Measurements from ENCODE around the gene SOSTDC1. TPM values are rescaled to one million over a fixed set of nuclear protein-coding genes. Genes with fewer than 3 reads are reported as not detected.
"Not testable (repeated sequence)": the region's sequence is repeated elsewhere in the genome, so short reads cannot be mapped to it uniquely, and the experiment has no call there.

SOSTDC1 gene
- total RNA-seq, 1 donor: not detected

- no peaks in the 10 kb centered on the region for H4K20me1 ChIP-seq (ENCODE audit: insufficient read depth, low read length)
- no peaks in the 10 kb centered on the region for H3K27me3 ChIP-seq (ENCODE audit: insufficient read depth, low read length)
- H3K4me2 ChIP-seq (ENCODE audit: insufficient read depth, low read length): no peak overlapping the region
- no peak overlapping the region for H2AFZ ChIP-seq (ENCODE audit: low read length)
- no peak for DNase-seq (ENCODE audit: insufficient read length, low spot score, missing footprints)
- no peak for TF ChIP-seq CTCF (IDR thresholded peaks at IDR 0.05; ENCODE audit: extremely low read depth, low read depth, low read length)
- no peaks in the 10 kb centered on the region for H3K9me3 ChIP-seq (ENCODE audit: low read depth, low read length)
- no peaks in the 10 kb centered on the region for H3K79me2 ChIP-seq (ENCODE audit: insufficient read depth, low read length)
- H3K36me3 ChIP-seq (ENCODE audit: insufficient read depth, low read length): no peaks in the 10 kb centered on the region
- H3K27ac ChIP-seq (ENCODE audit: low read depth, low read length): no peak overlapping the region
- H3K4me3 ChIP-seq (ENCODE audit: insufficient read depth, low read length): no peak overlapping the region
- H3K4me1 ChIP-seq (ENCODE audit: insufficient read depth, low read length): no peaks in the 10 kb centered on the region
These were observed 45.8 kb upstream of the SOSTDC1 start for GRCh38 chr7:16511314-16511713.

GRCh38 chr7:16509829-16510228, 44.3 kb upstream of the SOSTDC1 start:
- TF ChIP-seq CTCF (IDR thresholded peaks at IDR 0.05; ENCODE audit: extremely low read depth, low read depth, low read length): no peak
- Histone ChIP-seq H3K4me2 (ENCODE audit: insufficient read depth, low read length) (no peak overlapping the region), H3K79me2 (ENCODE audit: insufficient read depth, low read length) (no peaks in the 10 kb centered on the region), H3K27me3 (ENCODE audit: insufficient read depth, low read length) (no peaks in the 10 kb centered on the region), H3K9me3 (ENCODE audit: low read depth, low read length) (no peaks in the 10 kb centered on the region), H3K4me1 (ENCODE audit: insufficient read depth, low read length) (no peaks in the 10 kb centered on the region), H3K4me3 (ENCODE audit: insufficient read depth, low read length) (no peak overlapping the region), H2AFZ (ENCODE audit: low read length) (no peak overlapping the region), H4K20me1 (ENCODE audit: insufficient read depth, low read length) (no peaks in the 10 kb centered on the region), H3K36me3 (ENCODE audit: insufficient read depth, low read length) (no peaks in the 10 kb centered on the region), H3K27ac (ENCODE audit: low read depth, low read length) (no peak overlapping the region)
- DNase-seq (ENCODE audit: insufficient read length, low spot score, missing footprints): peak; percentile 30

- H3K27me3 ChIP-seq (ENCODE audit: insufficient read depth, low read length); H4K20me1 ChIP-seq (ENCODE audit: insufficient read depth, low read length); H3K4me2 ChIP-seq (ENCODE audit: insufficient read depth, low read length); DNase-seq (ENCODE audit: insufficient read length, low spot score, missing footprints); H3K79me2 ChIP-seq (ENCODE audit: insufficient read depth, low read length); H3K36me3 ChIP-seq (ENCODE audit: insufficient read depth, low read length); H3K9me3 ChIP-seq (ENCODE audit: low read depth, low read length); H3K4me3 ChIP-seq (ENCODE audit: insufficient read depth, low read length); H3K27ac ChIP-seq (ENCODE audit: low read depth, low read length); H2AFZ ChIP-seq (ENCODE audit: low read length); H3K4me1 ChIP-seq (ENCODE audit: insufficient read depth, low read length): not testable (repeated sequence)
These were observed 40.9 kb upstream of the SOSTDC1 start for GRCh38 chr7:16506422-16506821.

GRCh38 chr7:16504019-16504418, 38.5 kb upstream of the SOSTDC1 start:
- Histone ChIP-seq H3K79me2 (ENCODE audit: insufficient read depth, low read length) (no peaks in the 10 kb centered on the region), H3K4me2 (ENCODE audit: insufficient read depth, low read length) (no peak overlapping the region), H4K20me1 (ENCODE audit: insufficient read depth, low read length) (no peaks in the 10 kb centered on the region), H3K27ac (ENCODE audit: low read depth, low read length) (no peak overlapping the region), H3K36me3 (ENCODE audit: insufficient read depth, low read length) (no peaks in the 10 kb centered on the region), H3K4me1 (ENCODE audit: insufficient read depth, low read length) (no peaks in the 10 kb centered on the region), H3K9me3 (ENCODE audit: low read depth, low read length) (no peaks in the 10 kb centered on the region), H2AFZ (ENCODE audit: low read length) (no peak overlapping the region), H3K4me3 (ENCODE audit: insufficient read depth, low read length) (no peak overlapping the region), H3K27me3 (ENCODE audit: insufficient read depth, low read length) (no peaks in the 10 kb centered on the region)
- DNase-seq (ENCODE audit: insufficient read length, low spot score, missing footprints): peak; percentile 60
- TF ChIP-seq CTCF (IDR thresholded peaks at IDR 0.05; ENCODE audit: extremely low read depth, low read depth, low read length): no peak
